GM18907 (cell line): ENCODE results near the gene HP1BP3.
"Not testable (repeated sequence)": the region's sequence is repeated elsewhere in the genome, so short reads cannot be mapped to it uniquely, and the experiment has no call there.

ENCODE experiments used
- ATAC-seq: cut with Tn5 transposase; IDR thresholded peaks from one replicate; pipeline ENCODE4 v1.9.1; 2021; ENCODE audit warnings: mild to moderate bottlenecking, moderate library complexity; ENCODE audit not compliant: unreplicated experiment

HP1BP3 gene

GRCh38 chr1:20787029-20787839 lies at the start of gene HP1BP3:
TSS of gene HP1BP3 (minus strand) at chr1:20787307. CDS start at chr1:20780440, 6,867 bp downstream.
- ATAC-seq = peak; percentile 48

- ATAC-seq = no peak
Observed at GRCh38 chr1:20836230-20836629, 49.1 kb upstream of the HP1BP3 start.

- ATAC-seq = no peak
Observed at GRCh38 chr1:20834780-20835179, 47.7 kb upstream of the HP1BP3 start.

GRCh38 chr1:20834192-20834591 lies 47.1 kb upstream of the HP1BP3 start:
- no peak for ATAC-seq

- no peak for ATAC-seq
Observed at GRCh38 chr1:20830378-20830777, 43.3 kb upstream of the HP1BP3 start.

- ATAC-seq = no peak
Observed at GRCh38 chr1:20829946-20830345, 42.8 kb upstream of the HP1BP3 start.

- no peak for ATAC-seq
Observed at GRCh38 chr1:20829531-20829930, 42.4 kb upstream of the HP1BP3 start.

- ATAC-seq = no peak
Observed at GRCh38 chr1:20823845-20824244, 36.7 kb upstream of the HP1BP3 start.

- ATAC-seq = no peak
Observed at GRCh38 chr1:20821466-20821865, 34.4 kb upstream of the HP1BP3 start.

- ATAC-seq = no peak
Observed at GRCh38 chr1:20819818-20820217, 32.7 kb upstream of the HP1BP3 start.

- ATAC-seq = no peak
Observed at GRCh38 chr1:20814534-20814871, 27.4 kb upstream of the HP1BP3 start.

- ATAC-seq = no peak
Observed at GRCh38 chr1:20811916-20812315, 24.8 kb upstream of the HP1BP3 start.

- ATAC-seq = no peak
Observed at GRCh38 chr1:20793236-20793635, 6.1 kb upstream of the HP1BP3 start.

GRCh38 chr1:20792196-20792595 lies 5.1 kb upstream of the HP1BP3 start:
- no peak for ATAC-seq

GRCh38 chr1:20790785-20791184 lies 3.7 kb upstream of the HP1BP3 start:
- no peak for ATAC-seq

- ATAC-seq = not testable (repeated sequence)
Observed at GRCh38 chr1:20789598-20789997, 2.5 kb upstream of the HP1BP3 start.

- ATAC-seq = no peak
Observed at GRCh38 chr1:20787840-20788795, 1.0 kb upstream of the HP1BP3 start.

- peak; percentile 75 for ATAC-seq
Observed at GRCh38 chr1:20786253-20787028, 666 bp downstream of the HP1BP3 start.

GRCh38 chr1:20785907-20786252 lies 1.2 kb downstream of the HP1BP3 start:
- no peak for ATAC-seq

GRCh38 chr1:20775700-20776099 lies 11.4 kb downstream of the HP1BP3 start:
- ATAC-seq = no peak

- no peak for ATAC-seq
Observed at GRCh38 chr1:20771780-20772179, 15.3 kb downstream of the HP1BP3 start.
